PC-3 (cell line): ENCODE results near the gene BNIPL. TPM values are rescaled to one million over a fixed set of nuclear protein-coding genes. Genes with fewer than 3 reads are reported as not detected.

ENCODE experiments used
- ATAC-seq: fragments of 200-7000 bp; cut with Tn5 transposase; 2 replicates; pipeline ENCODE4 v1.9.1; 2020; ENCODE audit warnings: mild to moderate bottlenecking, moderate library complexity
- BruUV-seq: library from RNA; stranded (reverse); fragments of 400-500 nt; replicated peaks from 2 replicates; lab custom pipeline; 2021; lab: Mats Ljungman, UMichigan
- CTCF ChIA-PET: fragments of 300-600 bp; sonication (Branson Sonifier 250); formaldehyde crosslinking; loops from one replicate; lab custom pipeline; 2022; ENCODE audit warnings: antibody characterized with exemption; lab: Charles Lee
- POLR2A ChIA-PET: fragments of 300-600 bp; sonication (Branson Sonifier 250); formaldehyde crosslinking; loops from one replicate; lab custom pipeline; 2022; ENCODE audit warnings: antibody characterized with exemption; ENCODE audit not compliant: unreplicated experiment; lab: Charles Lee
- DNase-seq: peaks from one replicate; pipeline ENCODE4 v3.0.0-alpha.2; 2015
- H2AFZ ChIP-seq: fragments of 300-600 bp; sonication (generic); 2 replicates; pipeline ENCODE4 v1.6.0; 2016; ENCODE audit warnings: antibody characterized with exemption, low read length
- H3F3A ChIP-seq: fragments of 300-600 bp; sonication (generic); one replicate; pipeline ENCODE4 v1.6.0; 2017; ENCODE audit warnings: antibody characterized with exemption, low read length, control low read depth, mild to moderate bottlenecking; ENCODE audit not compliant: unreplicated experiment
- H3K27ac ChIP-seq: fragments of 300-600 bp; sonication (generic); 2 replicates; pipeline ENCODE4 v1.5.1; 2016; ENCODE audit warnings: mild to moderate bottlenecking, low read length
- H3K27me3 ChIP-seq: fragments of 300-600 bp; sonication (generic); 2 replicates; pipeline ENCODE4 v1.6.1; 2016; ENCODE audit warnings: low read length, mixed read lengths
- H3K36me3 ChIP-seq: fragments of 300-600 bp; sonication (generic); 2 replicates; pipeline ENCODE4 v1.6.1; 2016; ENCODE audit warnings: low read depth, mixed run types, low read length, mixed read lengths
- H3K4me1 ChIP-seq: fragments of 300-600 bp; sonication (generic); 2 replicates; pipeline ENCODE4 v1.5.1; 2016; ENCODE audit warnings: low read length; ENCODE audit not compliant: insufficient read depth
- H3K4me2 ChIP-seq: fragments of 300-600 bp; sonication (generic); 2 replicates; pipeline ENCODE4 v1.6.0; 2016; ENCODE audit warnings: low read length
- H3K4me3 ChIP-seq: fragments of 300-600 bp; sonication (generic); 2 replicates; pipeline ENCODE4 v1.5.1; 2016; ENCODE audit warnings: mild to moderate bottlenecking, low read length, mixed read lengths
- H3K79me2 ChIP-seq: fragments of 300-600 bp; sonication (generic); 2 replicates; pipeline ENCODE4 v1.6.1; 2017; ENCODE audit warnings: low read length, mixed read lengths
- H3K9ac ChIP-seq: fragments of 300-600 bp; sonication (generic); 2 replicates; pipeline ENCODE4 v1.6.0; 2016; ENCODE audit warnings: mild to moderate bottlenecking, low read length
- H3K9me2 ChIP-seq: fragments of 300-600 bp; sonication (generic); replicated peaks from 2 replicates; pipeline ENCODE4 v1.6.1; 2016; ENCODE audit warnings: mixed run types, low read length, mixed read lengths
- H3K9me3 ChIP-seq: fragments of 300-600 bp; sonication (generic); 2 replicates; pipeline ENCODE4 v1.6.1; 2016; ENCODE audit warnings: low read length, mixed read lengths
- H4K20me1 ChIP-seq: fragments of 300-600 bp; sonication (generic); 2 replicates; pipeline ENCODE4 v1.6.1; 2016; ENCODE audit warnings: low read length, mixed read lengths
- CTCF ChIP-seq: fragments of 300-600 bp; sonication (generic); conservative IDR thresholded peaks from 2 replicates; pipeline ENCODE4 v1.5.1; 2017; ENCODE audit warnings: antibody characterized with exemption, low read depth, mild to moderate bottlenecking, low read length
- EZH2 ChIP-seq: fragments of 300-600 bp; sonication (generic); IDR thresholded peaks from one replicate; pipeline ENCODE4 v1.6.1; 2017; ENCODE audit warnings: antibody characterized with exemption, mild to moderate bottlenecking, low read length; ENCODE audit not compliant: unreplicated experiment
- EZH2phosphoT487 ChIP-seq: fragments of 300-600 bp; sonication (generic); IDR thresholded peaks from 2 replicates; pipeline ENCODE4 v1.6.1; 2018; ENCODE audit warnings: mild to moderate bottlenecking, antibody characterized with exemption, low read length, borderline replicate concordance
- intact Hi-C: fragments of 100-400 bp; cut with micrococcal nuclease; formaldehyde crosslinking; loops from 2 replicates; pipeline ENCODE4 v1.9.0; 2023
- total RNA-seq: library from RNA; depleted of rRNA; stranded (reverse); fragments of >200 nt; gene quantifications from 2 replicates; pipeline ENCODE4 v1.2.3, GENCODE V29; 2014

Gene BNIPL
- total RNA-seq, 1 experiment from 2014 or later, result 0.51 TPM

- Histone ChIP-seq H3K4me3 (no peak overlapping the region), H3K4me2 (no peak overlapping the region), H3K36me3 (peaks cover 48% of the 10 kb centered on the region), H3K9ac (no peak overlapping the region), H3K27me3 (no peaks in the 10 kb centered on the region), H3K79me2 (peaks cover 19% of the 10 kb centered on the region), H3K27ac (no peak overlapping the region), H3K9me2 (no peaks in the 10 kb centered on the region), H2AFZ (no peak overlapping the region), H3K9me3 (no peaks in the 10 kb centered on the region), H3F3A (peaks cover 9% of the 10 kb centered on the region), H3K4me1 (peaks cover 15% of the 10 kb centered on the region), H4K20me1 (peaks cover 6% of the 10 kb centered on the region; the same call in 1 of the 2 replicates)
- intact Hi-C loops, result no loop called here
- ChIA-PET CTCF (no interaction called here), POLR2A (no interaction called here)
- no peak for ATAC-seq
- no peak for DNase-seq
- TF ChIP-seq CTCF, result no peak
- no peak for TF ChIP-seq EZH2
- TF ChIP-seq EZH2phosphoT487, result no peak
- no TSS peak for BruUV-seq
Measured at GRCh38 chr1:151051356-151052009, 15.1 kb downstream of the BNIPL start.

DNA sequence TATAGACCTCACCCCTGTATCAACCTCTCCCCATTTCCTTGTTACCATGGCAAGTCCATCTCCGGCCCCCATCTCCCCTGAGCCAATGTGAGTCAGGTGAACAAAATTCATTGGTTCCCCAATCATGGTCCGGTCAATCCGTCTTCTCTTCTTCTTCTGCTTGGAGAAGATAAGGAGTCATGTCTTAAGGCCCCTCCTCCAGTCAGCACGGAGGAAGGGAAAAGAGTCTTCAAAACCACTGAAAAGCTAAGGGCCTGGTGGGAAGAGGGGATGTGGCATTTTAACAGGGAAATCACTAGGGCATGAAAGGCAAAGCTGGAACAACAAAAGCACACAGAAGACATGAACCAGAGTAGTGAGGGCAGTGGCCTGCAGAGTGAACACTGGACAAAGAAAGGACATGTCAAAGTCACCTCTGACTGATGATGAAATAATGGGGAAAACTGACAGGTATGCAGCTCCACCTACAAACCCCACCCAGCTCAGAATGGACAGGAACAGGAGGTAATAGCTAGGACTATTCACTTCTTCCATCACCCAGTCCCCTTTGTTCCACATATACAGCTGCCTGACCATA, 18.7 kb downstream of the BNIPL start:
- H4K20me1 ChIP-seq, result peaks cover 25% of the 10 kb centered on the region; the same call in 1 of the 2 replicates
- ChIA-PET CTCF (no interaction called here), POLR2A (no interaction called here)
- peaks cover 22% of the 10 kb centered on the region for H3K4me1 ChIP-seq
- H3K36me3 ChIP-seq, result peaks cover 51% of the 10 kb centered on the region
- no peak for ATAC-seq
- no peak overlapping the region for H2AFZ ChIP-seq
- no peaks in the 10 kb centered on the region for H3K9me3 ChIP-seq
- no peak overlapping the region for H3K4me3 ChIP-seq
- DNase-seq, result no peak
- no TSS peak for BruUV-seq
- intact Hi-C loops, result no loop called here
- H3K79me2 ChIP-seq, result peaks cover 55% of the 10 kb centered on the region
- no peaks in the 10 kb centered on the region for H3K27me3 ChIP-seq
- H3K9me2 ChIP-seq, result no peaks in the 10 kb centered on the region
- no peak overlapping the region for H3K4me2 ChIP-seq
- no peak overlapping the region for H3K27ac ChIP-seq
- H3F3A ChIP-seq, result peaks cover 9% of the 10 kb centered on the region
- no peak overlapping the region for H3K9ac ChIP-seq
- TF ChIP-seq CTCF (no peak), EZH2phosphoT487 (no peak), EZH2 (no peak)

DNA sequence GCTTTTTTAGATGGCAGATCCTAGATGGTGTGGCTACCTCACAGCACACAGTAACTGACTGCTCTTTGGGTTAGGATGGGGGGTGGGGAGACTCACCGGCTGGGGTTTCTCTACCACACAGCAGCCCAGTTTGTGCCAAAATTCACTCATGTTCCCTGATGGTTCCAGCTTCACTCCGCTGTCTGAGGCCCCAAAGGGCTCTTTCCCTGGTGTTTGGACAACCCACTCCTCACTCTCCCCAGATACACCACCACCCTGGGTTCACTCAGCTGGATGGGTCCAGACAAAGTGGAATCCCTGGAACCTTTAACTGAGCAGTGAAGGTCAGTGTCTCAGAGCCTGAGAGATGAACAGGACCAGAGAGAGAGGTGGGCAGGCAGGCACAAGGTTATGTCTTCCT, 19.2 kb downstream of the BNIPL start:
- H3K79me2 ChIP-seq, result peaks cover 60% of the 10 kb centered on the region
- H3K9ac ChIP-seq, result no peak overlapping the region
- POLR2A ChIA-PET, result no interaction called here
- CTCF ChIA-PET, result no interaction called here
- TF ChIP-seq CTCF (no peak), EZH2phosphoT487 (no peak), EZH2 (no peak)
- no peaks in the 10 kb centered on the region for H3K27me3 ChIP-seq
- H2AFZ ChIP-seq, result no peak overlapping the region
- peaks cover 25% of the 10 kb centered on the region; the same call in 1 of the 2 replicates for H4K20me1 ChIP-seq
- no peaks in the 10 kb centered on the region for H3K9me2 ChIP-seq
- intact Hi-C loops, result no loop called here
- 0 out of 2 replicates have a peak overlapping the region, but pooled peaks have one; percentile 23 for H3K4me2 ChIP-seq
- BruUV-seq, result no TSS peak
- H3K9me3 ChIP-seq, result no peaks in the 10 kb centered on the region
- H3F3A ChIP-seq, result peaks cover 7% of the 10 kb centered on the region
- no peak overlapping the region for H3K4me3 ChIP-seq
- H3K36me3 ChIP-seq, result peaks cover 51% of the 10 kb centered on the region
- H3K4me1 ChIP-seq, result peaks cover 22% of the 10 kb centered on the region
- no peak overlapping the region for H3K27ac ChIP-seq
- no peak for ATAC-seq
- DNase-seq, result no peak
